HG03064 (cell line): ENCODE results near the gene AARS2.
"Not testable (repeated sequence)": the region's sequence is repeated elsewhere in the genome, so short reads cannot be mapped to it uniquely, and the experiment has no call there.

Experiments
- ATAC-seq: cut with Tn5 transposase; IDR thresholded peaks from one replicate; pipeline ENCODE4 v1.9.1; 2021; ENCODE audit warnings: low read depth; ENCODE audit not compliant: unreplicated experiment

AARS2 gene

GRCh38 chr6:44312901-44313788 is at the start of gene AARS2:
AARS2 (minus strand) TSS chr6:44313347; CDS start chr6:44313323, 24 bp downstream.
- peak; percentile 87 for ATAC-seq

- no peak for ATAC-seq
These were observed 48.8 kb upstream of the AARS2 start for GRCh38 chr6:44361947-44362346.

- no peak for ATAC-seq
These were observed 46.8 kb upstream of the AARS2 start for GRCh38 chr6:44359973-44360372.

- no peak for ATAC-seq
These were observed 43.3 kb upstream of the AARS2 start for GRCh38 chr6:44356487-44356886.

GRCh38 chr6:44355640-44356039 is 42.5 kb upstream of the AARS2 start:
- ATAC-seq: no peak

- no peak for ATAC-seq
These were observed 40.2 kb upstream of the AARS2 start for GRCh38 chr6:44353336-44353735.

- ATAC-seq: no peak
These were observed 39.1 kb upstream of the AARS2 start for GRCh38 chr6:44352259-44352658.

GRCh38 chr6:44350650-44350994 is 37.5 kb upstream of the AARS2 start:
- not testable (repeated sequence) for ATAC-seq

GRCh38 chr6:44349904-44350649 is 36.9 kb upstream of the AARS2 start:
- no peak for ATAC-seq

GRCh38 chr6:44346818-44347217 is 33.7 kb upstream of the AARS2 start:
- ATAC-seq: not testable (repeated sequence)

- ATAC-seq: no peak
These were observed 29.3 kb upstream of the AARS2 start, which contains the start of gene SPATS1 for GRCh38 chr6:44342489-44342888. SPATS1 (plus strand) TSS chr6:44342650; CDS start chr6:44343096, 446 bp downstream.

- no peak for ATAC-seq
These were observed 28.9 kb upstream of the AARS2 start for GRCh38 chr6:44342052-44342451.

GRCh38 chr6:44341095-44341890 is 28.1 kb upstream of the AARS2 start:
- ATAC-seq: no peak

- no peak for ATAC-seq
These were observed 26.8 kb upstream of the AARS2 start for GRCh38 chr6:44339763-44340625.

GRCh38 chr6:44339301-44339700 is 26.2 kb upstream of the AARS2 start:
- no peak for ATAC-seq

- ATAC-seq: no peak
These were observed 25.3 kb upstream of the AARS2 start for GRCh38 chr6:44338228-44339122.

GRCh38 chr6:44335631-44336030 is 22.5 kb upstream of the AARS2 start:
- no peak for ATAC-seq

- ATAC-seq: no peak
These were observed 20.8 kb upstream of the AARS2 start for GRCh38 chr6:44333942-44334341.
